Measurements from ENCODE around the gene TNPO3.
A peak's percentile ranks its signal among the peaks of the same experiment; 100 is the strongest.

GRCh38 chr7:129054438-129055293, at the start of gene TNPO3:
- TF ChIP-seq CTCF (IDR thresholded peaks at IDR 0.05) (no peak), EP300 (IDR thresholded peaks at IDR 0.05) (no peak), POLR2AphosphoS5 (IDR thresholded peaks at IDR 0.05) (peak in 2 of 3 donors; percentile 19 to 59), POLR2A (IDR thresholded peaks at IDR 0.05) (peak; percentile 5 to 84)

All from suprapubic skin (tissue), 4 donors.